HEK293T (cell line): ENCODE results near the gene OR52E5.

ENCODE experiments used
- CTCF ChIA-PET: fragments of 350-600 bp; formaldehyde crosslinking; extraction: SDS; loops from one replicate; lab custom pipeline; 2021; ENCODE audit warnings: antibody characterized with exemption, inconsistent platforms; lab: Yijun Ruan, JAX
- POLR2A ChIA-PET: fragments of 350-600 bp; formaldehyde crosslinking; extraction: SDS; loops from one replicate; lab custom pipeline; 2020; ENCODE audit warnings: antibody characterized with exemption, inconsistent platforms; lab: Yijun Ruan, JAX
- DNase-seq: peaks from one replicate; pipeline ENCODE4 v3.0.0; 2012; ENCODE audit warnings: mixed read lengths; ENCODE audit errors: extremely low spot score
- ARNT ChIP-seq: fragments of 450-650 bp; IDR thresholded peaks from 2 replicates; pipeline ENCODE4 v1.6.1; 2017; ENCODE audit warnings: mild to moderate bottlenecking
- BHLHE40 ChIP-seq: fragments of 450-650 bp; IDR thresholded peaks from 2 replicates; pipeline ENCODE4 v1.6.1; 2016; ENCODE audit warnings: mild to moderate bottlenecking, moderate library complexity, borderline replicate concordance
- CTBP1 ChIP-seq: fragments of 450-650 bp; IDR thresholded peaks from 2 replicates; pipeline ENCODE4 v1.6.1; 2016; ENCODE audit warnings: borderline replicate concordance
- ELF4 ChIP-seq: fragments of 450-650 bp; IDR thresholded peaks from 2 replicates; pipeline ENCODE4 v1.6.1; 2017; ENCODE audit warnings: antibody characterized with exemption
- FOXA1 ChIP-seq: fragments of 450-650 bp; IDR thresholded peaks from 2 replicates; pipeline ENCODE4 v1.6.1; 2016; ENCODE audit warnings: mild to moderate bottlenecking
- FOXK2 ChIP-seq: fragments of 450-650 bp; IDR thresholded peaks from 2 replicates; pipeline ENCODE4 v1.6.1; 2016; ENCODE audit warnings: mild to moderate bottlenecking
- FOXM1 ChIP-seq: fragments of 450-650 bp; IDR thresholded peaks from 2 replicates; pipeline ENCODE4 v1.6.1; 2017; ENCODE audit warnings: mild to moderate bottlenecking, borderline replicate concordance
- HDGF ChIP-seq: fragments of 450-650 bp; IDR thresholded peaks from 2 replicates; pipeline ENCODE4 v1.6.1; 2017; ENCODE audit warnings: antibody characterized with exemption, borderline replicate concordance
- L3MBTL2 ChIP-seq: fragments of 450-650 bp; conservative IDR thresholded peaks from 2 replicates; pipeline ENCODE4 v1.6.1; 2016; ENCODE audit warnings: mild to moderate bottlenecking
- LEF1 ChIP-seq: fragments of 450-650 bp; IDR thresholded peaks from 2 replicates; pipeline ENCODE4 v1.6.1; 2017; ENCODE audit warnings: mild to moderate bottlenecking, borderline replicate concordance
- NFRKB ChIP-seq: fragments of 450-650 bp; IDR thresholded peaks from 2 replicates; pipeline ENCODE4 v1.6.1; 2016; ENCODE audit warnings: mild to moderate bottlenecking, moderate library complexity
- SP1 ChIP-seq: fragments of 450-650 bp; IDR thresholded peaks from 2 replicates; pipeline ENCODE4 v1.6.1; 2017
- SUZ12 ChIP-seq: fragments of 450-650 bp; IDR thresholded peaks from 2 replicates; pipeline ENCODE4 v1.6.1; 2016; ENCODE audit warnings: mild to moderate bottlenecking
- TARDBP ChIP-seq: fragments of 450-650 bp; IDR thresholded peaks from 2 replicates; pipeline ENCODE4 v1.6.1; 2016
- ZNF384 ChIP-seq: fragments of 450-650 bp; IDR thresholded peaks from 2 replicates; pipeline ENCODE4 v1.6.1; 2016
- TF ChIP-seq, protein P1 (sequence below): fragments of 450-650 bp; IDR thresholded peaks from 2 replicates; pipeline ENCODE4 v1.6.1; 2016

Gene OR52E5

DNA sequence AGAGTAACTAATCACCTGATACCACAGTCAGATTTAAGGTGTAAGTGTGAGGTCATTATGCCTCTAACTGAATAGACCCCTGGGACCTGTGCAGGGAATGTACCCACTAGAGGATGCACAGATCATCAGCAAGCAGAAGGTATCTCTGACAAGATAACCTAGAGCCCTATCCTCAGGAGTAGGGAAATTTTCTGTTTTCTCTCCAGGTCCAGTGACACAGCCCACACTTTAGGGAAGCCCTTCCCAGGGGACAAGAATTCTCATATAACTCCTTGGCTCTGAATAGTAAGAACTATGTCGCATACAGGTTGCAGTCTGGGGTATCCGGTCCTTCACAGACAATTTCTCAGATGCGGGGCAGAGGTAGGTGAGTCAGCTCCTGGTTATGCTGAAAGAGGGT, at the start of gene OR52E5:
Gene OR52E5, plus strand, starts transcription at position 301 of the 400 bp plus-strand sequence. CDS start 7,569 bp downstream, outside the sequence.
- DNase-seq, result no peak
- TF ChIP-seq HDGF, result no peak
- no peak for TF ChIP-seq FOXK2
- no peak for TF ChIP-seq TARDBP
- no peak for TF ChIP-seq ARNT
- no peak for TF ChIP-seq BHLHE40
- no peak for TF ChIP-seq L3MBTL2
- TF ChIP-seq LEF1, result no peak
- ChIA-PET CTCF (no interaction called here), POLR2A (no interaction called here)

GRCh38 chr11:5846701-5847100, 46.3 kb upstream of the OR52E5 start:
- no peak for DNase-seq
- TF ChIP-seq SUZ12, result no peak
- no peak for TF ChIP-seq FOXK2
- no peak for TF ChIP-seq L3MBTL2
- TF ChIP-seq ELF4, result no peak
- no peak for TF ChIP-seq LEF1
- TF ChIP-seq, protein P1, sequence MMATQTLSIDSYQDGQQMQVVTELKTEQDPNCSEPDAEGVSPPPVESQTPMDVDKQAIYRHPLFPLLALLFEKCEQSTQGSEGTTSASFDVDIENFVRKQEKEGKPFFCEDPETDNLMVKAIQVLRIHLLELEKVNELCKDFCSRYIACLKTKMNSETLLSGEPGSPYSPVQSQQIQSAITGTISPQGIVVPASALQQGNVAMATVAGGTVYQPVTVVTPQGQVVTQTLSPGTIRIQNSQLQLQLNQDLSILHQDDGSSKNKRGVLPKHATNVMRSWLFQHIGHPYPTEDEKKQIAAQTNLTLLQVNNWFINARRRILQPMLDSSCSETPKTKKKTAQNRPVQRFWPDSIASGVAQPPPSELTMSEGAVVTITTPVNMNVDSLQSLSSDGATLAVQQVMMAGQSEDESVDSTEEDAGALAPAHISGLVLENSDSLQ, result no peak
- TF ChIP-seq CTBP1, result no peak
- no peak for TF ChIP-seq BHLHE40
- no peak for TF ChIP-seq TARDBP
- no peak for TF ChIP-seq HDGF
- TF ChIP-seq FOXM1, result no peak
- TF ChIP-seq ZNF384, result no peak
- TF ChIP-seq NFRKB, result no peak
- no peak for TF ChIP-seq FOXA1
- ChIA-PET POLR2A (no interaction called here), CTCF (no interaction called here)

DNA sequence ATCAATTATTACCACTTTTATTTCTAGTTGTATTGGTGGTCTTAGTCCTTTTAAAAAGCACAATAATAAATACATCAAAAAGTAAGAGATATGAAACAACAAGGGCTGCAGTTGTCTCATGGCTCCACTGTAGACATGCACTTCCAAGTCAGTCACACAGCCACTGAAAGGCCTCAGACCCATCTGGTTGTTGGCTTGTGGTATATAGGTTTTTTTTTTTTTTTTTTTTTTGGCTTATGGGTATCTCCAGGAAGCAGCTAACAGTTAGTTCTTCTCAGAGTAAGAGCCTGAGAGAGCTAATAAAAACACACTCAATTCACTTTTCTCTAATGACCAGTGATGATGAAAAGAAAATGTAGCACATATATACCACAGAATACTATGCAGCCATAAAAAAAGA, 45.3 kb upstream of the OR52E5 start:
- POLR2A ChIA-PET, result no interaction called here
- DNase-seq, result no peak
- TF ChIP-seq LEF1, result no peak
- CTCF ChIA-PET, result no interaction called here

DNA sequence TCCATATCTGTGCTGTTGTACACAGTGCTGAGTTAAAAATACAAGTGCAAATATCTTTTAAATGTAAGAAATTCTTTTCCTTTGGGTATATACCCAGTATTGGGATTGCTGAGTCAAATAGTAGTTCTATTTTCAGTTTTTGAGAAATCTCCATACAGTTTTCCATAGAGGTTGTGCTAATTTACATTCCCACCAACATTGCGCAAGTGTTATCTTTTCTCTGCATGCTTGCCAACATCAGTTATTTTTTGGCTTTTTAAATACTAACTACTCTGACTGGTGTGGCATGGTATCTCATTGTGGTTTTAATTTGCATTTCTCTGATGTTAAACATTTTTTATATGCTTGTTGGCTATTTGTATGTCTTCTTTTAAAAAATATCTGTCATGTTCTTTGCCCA, 42.0 kb upstream of the OR52E5 start:
- POLR2A ChIA-PET, result no interaction called here
- no peak for TF ChIP-seq SUZ12
- no peak for TF ChIP-seq SP1
- no peak for TF ChIP-seq FOXA1
- TF ChIP-seq LEF1, result no peak
- no peak for TF ChIP-seq CTBP1
- no peak for TF ChIP-seq HDGF
- TF ChIP-seq FOXK2, result no peak
- no peak for TF ChIP-seq TARDBP
- no peak for TF ChIP-seq L3MBTL2
- no peak for TF ChIP-seq NFRKB
- no peak for TF ChIP-seq FOXM1
- no peak for TF ChIP-seq BHLHE40
- DNase-seq, result no peak
- CTCF ChIA-PET, result no interaction called here

GRCh38 chr11:5857590-5857989, 35.4 kb upstream of the OR52E5 start, which contains the start of gene OR52E8:
TSS of gene OR52E8 (minus strand) at chr11:5857690. CDS start at chr11:5857690, 0 bp downstream.
- ChIA-PET POLR2A (no interaction called here), CTCF (no interaction called here)
- DNase-seq, result no peak
- TF ChIP-seq HDGF, result no peak
- no peak for TF ChIP-seq BHLHE40
- no peak for TF ChIP-seq NFRKB
- TF ChIP-seq FOXM1, result no peak
- no peak for TF ChIP-seq ARNT
- TF ChIP-seq FOXA1, result no peak
- TF ChIP-seq TARDBP, result no peak
- TF ChIP-seq SP1, result no peak
- TF ChIP-seq ZNF384, result no peak
- no peak for TF ChIP-seq FOXK2
- TF ChIP-seq L3MBTL2, result no peak
- TF ChIP-seq CTBP1, result no peak
- TF ChIP-seq SUZ12, result no peak
- TF ChIP-seq, protein P1, result no peak
- TF ChIP-seq ELF4, result no peak
- TF ChIP-seq LEF1, result no peak

DNA sequence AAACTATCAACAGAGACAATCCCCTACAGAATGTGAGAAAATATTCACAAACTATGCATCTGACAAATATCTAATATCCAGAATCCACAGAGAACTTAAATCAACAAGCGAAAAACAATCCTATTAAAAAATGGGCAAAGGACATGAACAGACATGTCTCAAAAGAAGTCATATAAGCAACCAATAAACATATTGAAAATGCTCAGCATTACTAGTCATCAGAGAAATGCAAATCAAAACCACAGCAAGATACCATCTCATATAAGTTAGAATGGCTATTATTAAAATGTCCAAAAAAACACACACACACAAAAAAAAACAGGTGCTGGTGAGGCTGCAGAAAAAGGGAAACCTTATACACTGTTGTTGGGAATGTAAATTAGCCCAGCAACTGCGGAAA, 27.2 kb upstream of the OR52E5 start:
- CTCF ChIA-PET, result no interaction called here
- POLR2A ChIA-PET, result no interaction called here
- TF ChIP-seq HDGF, result no peak
- DNase-seq, result no peak

- ChIA-PET CTCF (no interaction called here), POLR2A (no interaction called here)
- TF ChIP-seq LEF1 (no peak), ZNF384 (no peak), ELF4 (no peak), FOXM1 (no peak), SP1 (no peak), ARNT (no peak), TARDBP (no peak), BHLHE40 (no peak), NFRKB (no peak), L3MBTL2 (no peak), SUZ12 (no peak), FOXK2 (no peak), FOXA1 (no peak), HDGF (no peak), CTBP1 (no peak)
- TF ChIP-seq, protein P1, result no peak
- no peak for DNase-seq
Observed at GRCh38 chr11:5878564-5878963, 14.4 kb upstream of the OR52E5 start.
